Naive thymus-derived CD8-positive, alpha-beta T cell (primary cell): Measurements from ENCODE around the gene MCHR1. TPM values are rescaled to one million over a fixed set of nuclear protein-coding genes. Genes with fewer than 3 reads are reported as not detected.

Experiments
- polyA plus RNA-seq, 3 donors: library from polyadenylated mRNA; unstranded; fragments of 300-500 nt; fragmentation: Illumina TruSeq; gene quantifications; one replicate each; pipeline ENCODE4 v1.2.3, GENCODE V29; 2021
- total RNA-seq, 8 experiments: library from RNA in 2 of 8; stranded (reverse) in 2 of 8; gene quantifications; one replicate each; pipeline ENCODE4 v1.2.3 and lab custom pipeline; 2021 to 2026

The MCHR1 gene
- total and polyA plus RNA-seq, 5 experiments from 2014 or later: 0.16 TPM; not detected in 4

Other genes with a start within 250 kb of the MCHR1 start
- gene MRTFA, start 42.8 kb upstream of the MCHR1 start, total RNA-seq: 100 to 1,000 TPM; 120 to 122 TPM
- 10 to 100 TPM; 10.7 to 31.0 (median 21.8) TPM for gene MRTFA, start 42.8 kb upstream of the MCHR1 start, polyA plus RNA-seq
- gene SLC25A17, start 139.9 kb downstream of the MCHR1 start, total RNA-seq: 10 to 100 TPM; 13.6 to 16.3 TPM
- gene SLC25A17, start 139.9 kb downstream of the MCHR1 start, polyA plus RNA-seq: 10 to 100 TPM; 17.3 to 19.0 (median 17.5) TPM
- 100 to 1,000 TPM; 221 to 224 TPM for gene ST13, start 177.2 kb downstream of the MCHR1 start, total RNA-seq
- gene ST13, start 177.2 kb downstream of the MCHR1 start, polyA plus RNA-seq: 100 to 1,000 TPM; 244 to 283 (median 260) TPM
- gene XPNPEP3, start 177.7 kb downstream of the MCHR1 start, total RNA-seq: 10 to 100 TPM; 18.8 to 19.4 TPM
- gene XPNPEP3, start 177.7 kb downstream of the MCHR1 start, polyA plus RNA-seq: 10 to 100 TPM in 1 of 3 donors, 1 to 10 TPM in 2; 5.9 to 11.5 (median 7.1) TPM
- gene DNAJB7, start 182.6 kb downstream of the MCHR1 start, total RNA-seq: not detected
- under 1 TPM; 0.16 to 0.37 (median 0.32) TPM for gene DNAJB7, start 182.6 kb downstream of the MCHR1 start, polyA plus RNA-seq